ENCODE results near the gene MFN1. TPM values are rescaled to one million over a fixed set of nuclear protein-coding genes. Genes with fewer than 3 reads are reported as not detected.

Gene MFN1
- polyA plus RNA-seq, 4 donors, result 59.0 to 77.2 (median 70.0) TPM

DNA sequence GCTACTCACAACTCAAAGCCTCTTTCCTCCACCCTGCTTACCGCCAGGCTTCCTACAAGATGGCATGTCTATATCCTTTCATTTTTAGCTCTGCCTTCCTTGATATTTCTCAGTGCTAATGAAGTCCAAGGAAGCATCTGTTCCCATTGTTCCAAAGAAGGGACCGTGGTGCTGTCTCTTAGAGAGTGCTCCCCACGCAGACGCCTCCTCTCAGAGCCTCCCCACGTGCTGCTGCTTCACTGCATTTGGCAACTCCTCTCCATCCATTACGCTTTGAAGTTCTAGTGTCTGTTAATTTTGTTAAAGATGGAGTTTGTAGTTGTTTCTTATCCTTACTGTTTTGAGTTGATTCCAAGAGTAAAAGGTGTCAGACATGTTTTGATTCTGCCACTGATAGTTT lies 77.6 kb downstream of the MFN1 start:
- no peak for DNase-seq (ENCODE audit: low read depth in 4 of 4, low spot score in 2 of 4)

DNA sequence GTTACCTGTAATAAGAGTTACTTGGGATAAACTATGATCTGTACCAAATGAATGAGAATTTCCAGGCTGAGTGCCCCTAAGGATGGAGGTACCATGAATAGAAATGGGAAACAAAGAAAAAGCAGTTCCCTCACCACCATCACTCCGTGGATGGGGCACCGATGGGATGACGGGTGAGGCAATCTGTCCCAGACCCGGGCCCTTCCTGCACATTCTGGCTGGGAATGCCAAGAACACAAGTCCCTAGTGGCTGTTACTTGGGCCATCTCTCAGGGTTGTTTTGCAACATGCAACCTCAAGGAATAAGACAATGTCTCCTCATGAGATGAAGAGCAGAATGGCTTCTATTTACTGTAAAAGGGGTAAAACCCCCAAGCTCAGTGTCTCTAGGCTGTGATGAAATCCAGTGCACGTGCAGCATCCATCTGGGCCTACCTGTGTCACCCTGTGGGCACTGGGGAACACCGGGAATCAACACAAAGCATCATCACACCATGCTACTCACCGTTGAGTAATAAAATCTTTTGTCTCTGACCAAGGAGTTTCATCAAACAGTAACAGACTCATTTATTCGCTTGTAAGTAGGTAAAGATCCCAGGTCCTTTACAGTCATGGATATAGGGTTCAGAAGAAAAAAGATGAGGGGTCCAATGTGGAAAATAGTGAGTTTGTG lies 81.5 kb downstream of the MFN1 start:
- DNase-seq (ENCODE audit: low read depth in 4 of 4, low spot score in 2 of 4), result no peak

DNA sequence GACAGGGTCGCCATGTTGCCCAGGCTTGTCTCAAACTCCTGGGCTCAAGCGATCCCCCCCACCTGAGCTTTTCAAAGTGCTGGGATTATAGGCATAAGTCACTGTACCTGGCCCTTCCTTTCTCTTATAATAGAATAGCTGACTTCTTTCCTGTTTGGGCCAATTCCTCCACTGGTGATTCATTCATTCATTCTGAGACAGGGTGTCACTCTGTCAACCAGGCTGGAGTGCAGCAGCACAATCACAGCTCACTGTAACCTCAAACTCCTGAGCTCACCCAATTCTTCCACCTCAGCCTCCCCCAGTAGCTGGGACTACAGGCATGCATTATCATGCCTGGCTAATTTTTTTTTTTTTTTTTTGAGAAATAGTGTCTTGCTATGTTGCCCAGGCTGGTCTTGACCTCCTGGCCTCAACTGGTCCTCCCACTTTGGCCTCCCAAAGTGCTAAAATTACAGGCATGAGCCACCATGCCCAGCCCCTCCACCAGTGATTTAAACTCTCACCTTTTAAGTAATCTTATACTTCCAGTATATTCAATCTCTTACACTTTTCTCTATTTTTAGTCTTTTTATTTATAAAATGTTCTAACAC lies 82.9 kb downstream of the MFN1 start:
- no peak for DNase-seq (ENCODE audit: low read depth in 4 of 4, low spot score in 2 of 4)

DNA sequence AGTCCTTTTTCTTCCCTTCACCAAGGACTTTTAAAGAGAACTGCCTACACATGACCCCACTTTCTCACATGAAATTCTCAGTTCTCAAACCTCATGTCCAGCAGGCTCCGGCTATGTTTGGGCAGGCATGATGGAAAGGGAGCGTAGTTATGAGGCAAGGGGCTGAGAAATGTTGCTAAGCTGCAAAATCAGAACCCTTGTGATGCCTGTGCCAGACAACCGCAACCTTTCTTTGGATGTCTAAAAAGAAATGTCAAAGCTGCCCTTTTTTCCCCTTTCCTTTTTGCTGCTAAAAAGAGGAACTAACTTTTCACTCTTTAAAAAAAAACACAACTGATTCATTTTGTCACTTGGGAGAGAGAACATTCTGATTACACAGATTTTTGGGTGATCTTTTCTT lies 84.5 kb downstream of the MFN1 start:
- DNase-seq (ENCODE audit: low read depth in 4 of 4, low spot score in 2 of 4), result no peak

DNA sequence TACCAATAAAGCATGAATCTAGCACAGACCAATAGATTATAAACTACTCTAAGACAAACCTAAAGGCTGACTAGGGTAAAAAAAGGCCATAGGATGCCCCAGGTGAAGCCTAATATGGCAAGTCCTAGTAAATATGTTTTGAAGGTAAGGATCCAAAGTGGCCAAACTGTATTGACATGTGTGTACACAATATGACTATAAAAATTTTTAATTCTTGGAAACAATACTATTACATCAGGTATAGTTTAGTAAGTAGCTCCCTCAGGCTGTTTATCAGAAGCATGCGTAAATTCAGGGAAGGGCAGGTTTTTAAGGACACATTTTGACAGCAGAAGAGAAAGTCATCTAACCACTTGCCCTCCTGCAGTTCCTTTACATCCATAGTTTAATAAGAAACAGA lies 84.9 kb downstream of the MFN1 start:
- DNase-seq (ENCODE audit: low read depth in 4 of 4, low spot score in 2 of 4), result no peak

DNA sequence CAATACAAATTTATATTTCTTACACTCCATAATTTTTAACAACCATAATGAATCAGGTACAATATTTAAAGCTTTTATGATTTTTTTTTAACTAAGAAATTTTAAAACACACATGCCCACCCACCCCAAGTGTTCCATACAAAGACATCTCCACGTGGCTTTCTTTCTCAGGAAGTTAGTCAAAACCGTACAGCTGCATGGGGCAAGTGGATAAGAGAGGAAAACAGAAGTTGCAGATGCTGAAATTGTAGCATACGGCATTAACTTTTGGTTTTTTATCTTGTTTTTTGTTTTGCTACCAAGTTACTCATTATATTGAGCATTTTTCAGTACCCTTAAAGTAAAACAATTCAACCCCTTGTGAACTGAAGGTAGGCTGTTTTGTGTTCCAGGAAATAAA lies 89.0 kb downstream of the MFN1 start:
- DNase-seq (ENCODE audit: low read depth in 4 of 4, low spot score in 2 of 4), result no peak

DNA sequence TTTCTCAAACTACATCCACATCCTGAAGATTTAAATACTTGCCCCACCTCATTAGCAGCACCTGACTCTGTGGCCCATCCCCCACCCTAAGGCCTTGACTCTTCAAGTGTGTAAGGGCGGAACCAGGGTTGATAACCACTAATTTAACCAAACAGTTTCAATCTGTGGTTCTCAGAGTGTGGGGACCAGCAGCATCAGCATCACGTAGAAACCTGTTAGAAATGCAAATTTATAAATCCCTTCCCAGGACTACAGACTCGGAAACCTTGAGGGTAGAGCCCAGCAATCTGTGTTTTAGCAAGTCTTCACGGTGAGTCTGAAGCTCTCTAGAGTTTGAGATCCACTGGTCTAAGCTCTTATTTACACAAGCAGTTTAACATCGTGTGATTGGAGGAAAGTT lies 91.3 kb downstream of the MFN1 start:
- DNase-seq (ENCODE audit: low read depth in 4 of 4, low spot score in 2 of 4), result no peak

Other genes with a start within 250 kb of the MFN1 start
- 10 to 100 TPM; 25.3 to 29.9 (median 29.1) TPM for gene PIK3CA, start 199.4 kb upstream of the MFN1 start, polyA plus RNA-seq (ENCODE audit: insufficient read length in 4 of 4)
- gene KCNMB3, start 96.6 kb upstream of the MFN1 start, polyA plus RNA-seq (ENCODE audit: insufficient read length in 4 of 4), result 1 to 10 TPM; 4.4 to 7.3 (median 7.1) TPM
- 10 to 100 TPM; 48.1 to 56.6 (median 53.3) TPM for gene ZNF639, start 24.7 kb upstream of the MFN1 start, polyA plus RNA-seq (ENCODE audit: insufficient read length in 4 of 4)
- 10 to 100 TPM; 23.8 to 31.4 (median 29.3) TPM for gene GNB4, start 103.8 kb downstream of the MFN1 start, polyA plus RNA-seq (ENCODE audit: insufficient read length in 4 of 4)
- gene ACTL6A, start 215.2 kb downstream of the MFN1 start, polyA plus RNA-seq (ENCODE audit: insufficient read length in 4 of 4), result 100 to 1,000 TPM; 100 to 114 (median 108) TPM